ENCODE results near the gene SORCS1. TPM values are rescaled to one million over a fixed set of nuclear protein-coding genes. Genes with fewer than 3 reads are reported as not detected.

Gene SORCS1
- polyA plus RNA-seq, 1 of the 3 experiments (the other 2 are of a cell fraction): 0.66 TPM

GRCh38 chr10:107091126-107091525, 73.4 kb downstream of the SORCS1 start (continued):
- TF ChIP-seq NFIC (IDR thresholded peaks at IDR 0.05; ENCODE audit: borderline replicate concordance) (no peak), RXRA (IDR thresholded peaks at IDR 0.05; ENCODE audit: borderline replicate concordance, low read depth) (no peak), NRF1 (IDR thresholded peaks at IDR 0.05; ENCODE audit: low read depth, low read length) (no peak), MEF2A (IDR thresholded peaks at IDR 0.05; ENCODE audit: borderline replicate concordance, low read depth) (no peak), RFX5 (IDR thresholded peaks at IDR 0.05; ENCODE audit: low read length) (no peak), TEAD4 (IDR thresholded peaks at IDR 0.05; ENCODE audit: borderline replicate concordance, insufficient read depth) (no peak)

- H3F3A ChIP-seq (replicated peaks; ENCODE audit: insufficient read depth): no peaks in the 10 kb centered on the region
- no peaks in the 10 kb centered on the region for H3K79me2 ChIP-seq (ENCODE audit: insufficient read depth)
- H3K9ac ChIP-seq: no peak overlapping the region
- no peaks in the 10 kb centered on the region for H3K9me2 ChIP-seq
- no peaks in the 10 kb centered on the region for H3K27me3 ChIP-seq (ENCODE audit: insufficient read depth)
- ChIA-PET CTCF (interaction anchor here (0.6 to 2.5 kb wide), 4 partner anchors 12 to 379 kb away, joined by 3 to 6 read pairs (median 3); no protein-coding TSS in a partner anchor), POLR2A (no interaction called here)
- no peaks in the 10 kb centered on the region for H3K36me3 ChIP-seq (replicated peaks in 1 of 2; ENCODE audit: control insufficient read depth in 1 of 2, insufficient read depth in 2 of 2, low read length in 1 of 2)
- H3K9me3 ChIP-seq: no peaks in the 10 kb centered on the region
- H3K4me1 ChIP-seq (ENCODE audit: control insufficient read depth in 1 of 2, insufficient read depth in 2 of 2, low read depth in 1 of 2, low read length in 1 of 2): peaks cover 0 to 4% of the 10 kb centered on the region in 2 experiments; a peak in 2 of 4 replicates
- no peak overlapping the region for H3K4me3 ChIP-seq (ENCODE audit: low read depth in 2 of 2, low read length in 1 of 2)
- H4K20me1 ChIP-seq (ENCODE audit: insufficient read depth): no peaks in the 10 kb centered on the region
- no peak for TF ChIP-seq FOXJ3 (CRISPR knock-in tag; IDR thresholded peaks at IDR 0.05)
- TF ChIP-seq IRF3 (IDR thresholded peaks at IDR 0.05; ENCODE audit: low read depth, low read length): no peak
- TF ChIP-seq RXRA (IDR thresholded peaks at IDR 0.05; ENCODE audit: borderline replicate concordance, low read depth): no peak
- no peak for TF ChIP-seq MAX (IDR thresholded peaks at IDR 0.05; ENCODE audit: low read depth)
- TF ChIP-seq ELF1 (IDR thresholded peaks at IDR 0.05): no peak
- no peak for TF ChIP-seq RFX5 (IDR thresholded peaks at IDR 0.05; ENCODE audit: low read length)
- no peak overlapping the region for H3K4me2 ChIP-seq
- WGBS (ENCODE audit: low lambda C conversion rate): 45% methylated on average over 6 of the region's 6 CpGs
- no peak overlapping the region for H2AFZ ChIP-seq (ENCODE audit: low read depth)
- DNase-seq: no peak
- peak overlapping the region in 1 of 2 experiments; percentile 34; a peak in 1 of 4 replicates for H3K27ac ChIP-seq (ENCODE audit: low read depth in 2 of 2, low read length in 1 of 2)
Observed at GRCh38 chr10:107085665-107086525, 78.6 kb downstream of the SORCS1 start.

- H3K79me2 ChIP-seq (ENCODE audit: insufficient read depth): no peaks in the 10 kb centered on the region
- H3K4me2 ChIP-seq: no peak overlapping the region
- no peak for DNase-seq
- ChIA-PET CTCF (no interaction called here), POLR2A (no interaction called here)
- H3F3A ChIP-seq (replicated peaks; ENCODE audit: insufficient read depth): no peaks in the 10 kb centered on the region
- H4K20me1 ChIP-seq (ENCODE audit: insufficient read depth): no peaks in the 10 kb centered on the region
- H3K9ac ChIP-seq: no peak overlapping the region
- no peak overlapping the region for H2AFZ ChIP-seq (ENCODE audit: low read depth)
- no peaks in the 10 kb centered on the region for H3K9me3 ChIP-seq
- no peak overlapping the region for H3K27ac ChIP-seq (ENCODE audit: low read depth in 2 of 2, low read length in 1 of 2)
- H3K9me2 ChIP-seq: no peaks in the 10 kb centered on the region
- H3K27me3 ChIP-seq (ENCODE audit: insufficient read depth): no peaks in the 10 kb centered on the region
- WGBS (ENCODE audit: low lambda C conversion rate): 34% methylated on average over 3 of the region's 3 CpGs
- TF ChIP-seq RFX5 (IDR thresholded peaks at IDR 0.05; ENCODE audit: low read length) (no peak), JUND (IDR thresholded peaks at IDR 0.05) (no peak), MXI1 (IDR thresholded peaks at IDR 0.05; ENCODE audit: low read depth, low read length) (no peak), TEAD4 (IDR thresholded peaks at IDR 0.05; ENCODE audit: borderline replicate concordance, insufficient read depth) (no peak), USF1 (IDR thresholded peaks at IDR 0.05; ENCODE audit: borderline replicate concordance, low read depth) (no peak), RAD21 (IDR thresholded peaks at IDR 0.05; ENCODE audit: low read length) (no peak), FOXM1 (IDR thresholded peaks at IDR 0.05; ENCODE audit: low read depth) (no peak), TAF1 (IDR thresholded peaks at IDR 0.05; ENCODE audit: borderline replicate concordance, low read depth, low read length) (no peak), NFIC (IDR thresholded peaks at IDR 0.05; ENCODE audit: borderline replicate concordance) (no peak), POLR2AphosphoS5 (IDR thresholded peaks at IDR 0.05; ENCODE audit: low read depth, low read length) (no peak), EP300 (IDR thresholded peaks at IDR 0.05; ENCODE audit: borderline replicate concordance in 1 of 2, low read depth in 1 of 2, low read length in 1 of 2) (no peak)
- no peak overlapping the region for H3K4me3 ChIP-seq (ENCODE audit: low read depth in 2 of 2, low read length in 1 of 2)
- H3K36me3 ChIP-seq (replicated peaks in 1 of 2; ENCODE audit: control insufficient read depth in 1 of 2, insufficient read depth in 2 of 2, low read length in 1 of 2): no peaks in the 10 kb centered on the region
- peaks cover 0 to 8% of the 10 kb centered on the region in 2 experiments; a peak in 2 of 4 replicates for H3K4me1 ChIP-seq (ENCODE audit: control insufficient read depth in 1 of 2, insufficient read depth in 2 of 2, low read depth in 1 of 2, low read length in 1 of 2)
Observed at GRCh38 chr10:107083388-107084009, 81.0 kb downstream of the SORCS1 start.
